Coronary artery (tissue), 2 donors: ENCODE measurements around the gene SLC22A23.
"Not testable (repeated sequence)": the region's sequence is repeated elsewhere in the genome, so short reads cannot be mapped to it uniquely, and the experiment has no call there.

ENCODE experiments used
- DNase-seq: peaks from one replicate; pipeline ENCODE4 v3.0.0-alpha.2; 2017; ENCODE audit warnings: low spot score
- H3K27ac ChIP-seq, 2 donors: fragments of 200-600 bp; sonication (generic); one replicate each; pipeline ENCODE4 v1.5.1; 2016 to 2019
- H3K4me3 ChIP-seq: fragments of 200-600 bp; sonication (generic); 2 replicates; pipeline ENCODE4 v1.5.1; 2016; ENCODE audit warnings: mild to moderate bottlenecking, moderate library complexity
- TF ChIP-seq, protein P1 (sequence below): fragments of 200-600 bp; sonication (generic); IDR thresholded peaks from one replicate; pipeline ENCODE4 v1.5.1; 2019; ENCODE audit warnings: antibody characterized with exemption

The SLC22A23 gene

DNA sequence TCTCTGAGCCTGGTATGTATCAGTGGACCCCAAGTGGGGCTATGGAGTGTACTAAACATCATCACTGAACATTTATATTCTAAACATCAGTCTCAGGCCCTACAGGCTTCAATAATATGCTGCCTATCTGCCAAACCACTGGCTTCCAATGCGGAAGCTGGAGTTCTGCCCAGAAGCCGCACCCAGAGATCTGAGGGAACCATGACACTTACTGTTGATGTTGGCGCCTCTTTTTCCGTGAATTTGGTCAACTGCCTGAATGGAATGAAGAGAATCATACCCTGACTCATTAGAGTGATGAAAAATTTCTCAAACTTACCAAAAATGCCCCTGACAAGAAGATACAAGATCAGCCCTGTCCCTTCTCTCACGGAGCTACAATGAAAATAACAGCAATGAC is 66.2 kb downstream of the SLC22A23 start:
- no peak overlapping the region for H3K4me3 ChIP-seq
- DNase-seq: no peak
- TF ChIP-seq, protein P1, sequence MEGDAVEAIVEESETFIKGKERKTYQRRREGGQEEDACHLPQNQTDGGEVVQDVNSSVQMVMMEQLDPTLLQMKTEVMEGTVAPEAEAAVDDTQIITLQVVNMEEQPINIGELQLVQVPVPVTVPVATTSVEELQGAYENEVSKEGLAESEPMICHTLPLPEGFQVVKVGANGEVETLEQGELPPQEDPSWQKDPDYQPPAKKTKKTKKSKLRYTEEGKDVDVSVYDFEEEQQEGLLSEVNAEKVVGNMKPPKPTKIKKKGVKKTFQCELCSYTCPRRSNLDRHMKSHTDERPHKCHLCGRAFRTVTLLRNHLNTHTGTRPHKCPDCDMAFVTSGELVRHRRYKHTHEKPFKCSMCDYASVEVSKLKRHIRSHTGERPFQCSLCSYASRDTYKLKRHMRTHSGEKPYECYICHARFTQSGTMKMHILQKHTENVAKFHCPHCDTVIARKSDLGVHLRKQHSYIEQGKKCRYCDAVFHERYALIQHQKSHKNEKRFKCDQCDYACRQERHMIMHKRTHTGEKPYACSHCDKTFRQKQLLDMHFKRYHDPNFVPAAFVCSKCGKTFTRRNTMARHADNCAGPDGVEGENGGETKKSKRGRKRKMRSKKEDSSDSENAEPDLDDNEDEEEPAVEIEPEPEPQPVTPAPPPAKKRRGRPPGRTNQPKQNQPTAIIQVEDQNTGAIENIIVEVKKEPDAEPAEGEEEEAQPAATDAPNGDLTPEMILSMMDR: no peak
- peak overlapping the region in 1 of 2 donors; percentile 74 for H3K27ac ChIP-seq

DNA sequence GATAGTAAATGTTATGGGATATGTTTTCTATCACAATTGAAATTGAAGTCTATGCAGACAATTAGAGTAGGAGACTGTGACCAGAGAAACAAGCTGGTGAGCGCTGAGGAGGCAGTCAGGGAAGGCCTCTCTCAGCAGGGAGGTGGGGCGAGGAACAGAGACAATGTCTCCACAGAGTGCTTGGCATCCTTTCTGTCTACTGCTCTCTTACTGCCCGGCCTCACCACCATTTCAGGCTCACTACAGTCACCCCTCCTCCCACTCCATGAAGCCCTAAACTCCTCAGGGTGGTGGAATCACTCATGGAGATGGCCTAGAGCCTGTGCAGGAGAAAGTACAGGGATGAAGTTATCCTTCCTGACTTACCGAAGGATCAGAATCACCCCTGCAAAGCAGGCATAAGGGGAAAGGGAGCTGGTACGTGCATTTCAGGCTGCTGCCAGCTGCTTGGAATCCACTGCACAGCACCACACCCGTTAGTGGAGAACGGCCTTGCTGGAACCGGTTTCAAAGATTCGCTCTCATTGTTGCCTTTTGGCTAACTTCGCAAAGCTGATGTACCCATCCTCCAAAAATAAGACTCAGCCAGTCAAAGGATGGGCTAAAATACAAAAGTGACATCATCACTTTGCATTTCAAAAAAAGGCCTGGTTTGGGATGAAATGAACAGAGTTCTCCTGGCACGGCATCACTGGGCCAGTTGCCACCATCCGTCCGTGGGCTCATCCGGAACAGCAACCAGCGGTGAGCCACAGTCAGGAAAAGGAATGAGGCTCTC is 67.3 kb downstream of the SLC22A23 start:
- DNase-seq: no peak
- Histone ChIP-seq H3K4me3 (no peak overlapping the region), H3K27ac (peak overlapping the region in 1 of 2 donors; percentile 74)
- TF ChIP-seq, protein P1: no peak

DNA sequence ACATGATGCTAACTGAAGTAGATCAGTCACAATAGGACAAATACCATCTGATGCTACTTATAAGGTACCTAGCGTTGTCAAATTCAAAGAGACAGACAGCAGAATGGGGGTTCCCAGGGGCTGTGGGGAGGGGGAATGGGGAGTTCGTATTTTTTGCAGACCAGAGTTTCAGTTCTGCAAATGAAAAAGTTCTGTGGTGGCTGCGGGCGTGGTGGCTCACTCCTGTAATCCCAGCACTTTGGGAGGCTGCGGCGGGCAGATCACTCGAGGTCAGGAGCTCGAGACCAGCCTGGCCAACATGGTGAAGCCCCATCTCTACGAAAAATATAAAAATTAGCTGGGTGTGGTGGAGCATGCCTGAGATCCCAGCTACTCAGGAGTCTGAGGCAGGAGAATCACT is 68.1 kb downstream of the SLC22A23 start:
- no peak for DNase-seq
- TF ChIP-seq, protein P1: no peak
- H3K27ac ChIP-seq: no peak overlapping the region

DNA sequence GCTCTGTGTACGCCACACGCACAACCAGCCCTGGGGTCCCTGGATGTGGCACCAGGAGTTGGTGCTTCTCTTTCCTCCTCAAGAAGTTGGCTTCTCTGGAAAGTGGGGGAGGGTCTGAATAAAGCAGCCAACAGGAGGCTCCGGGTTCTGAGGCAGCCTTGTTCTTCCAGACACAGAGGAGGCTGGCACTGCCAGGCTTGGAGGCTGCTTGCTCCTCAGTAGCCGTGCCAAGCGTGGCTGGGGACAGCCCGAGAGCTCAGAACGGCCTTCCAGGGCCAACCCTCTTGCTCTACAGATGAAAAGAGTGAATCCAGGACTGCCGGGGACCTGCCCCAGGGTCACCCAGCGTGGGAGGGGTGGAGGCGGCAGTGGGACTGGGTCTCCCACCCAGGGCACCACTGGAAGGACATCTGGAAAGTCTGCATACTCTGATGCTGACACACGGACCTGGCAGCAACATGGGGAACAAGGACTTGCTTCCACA is 70.4 kb downstream of the SLC22A23 start:
- Histone ChIP-seq H3K4me3 (no peak overlapping the region), H3K27ac (peak overlapping the region in 1 of 2 donors; percentile 57)
- TF ChIP-seq, protein P1: no peak
- DNase-seq: no peak

More for the DNA sequence above, 68.1 kb downstream of the SLC22A23 start:
- no peak overlapping the region for H3K4me3 ChIP-seq

DNA sequence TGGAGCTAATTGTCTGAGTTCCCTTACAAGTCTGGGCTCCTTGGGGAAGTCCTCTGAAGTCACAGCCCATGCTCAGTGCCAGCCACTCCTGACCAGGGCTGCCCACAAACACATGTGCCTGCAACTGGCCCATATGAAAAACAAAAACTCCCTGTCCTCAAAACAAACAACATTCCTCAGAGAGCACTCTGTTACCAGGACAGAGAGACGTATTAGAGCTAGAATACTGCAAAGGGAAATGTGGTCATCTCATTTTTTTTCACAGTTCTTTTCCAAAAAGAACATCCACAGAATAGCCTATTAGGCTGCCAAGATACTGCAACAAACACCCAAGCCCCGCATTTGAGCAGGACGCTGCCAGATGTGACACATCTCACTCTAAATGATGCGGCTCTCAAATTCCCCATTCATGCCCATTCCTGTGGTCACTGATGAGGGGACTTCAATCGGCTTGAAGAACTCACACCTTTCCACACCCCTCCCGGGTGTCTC is 71.1 kb downstream of the SLC22A23 start:
- TF ChIP-seq, protein P1: no peak
- Histone ChIP-seq H3K4me3 (no peak overlapping the region), H3K27ac (peak overlapping the region in 1 of 2 donors; percentile 57)
- no peak for DNase-seq

DNA sequence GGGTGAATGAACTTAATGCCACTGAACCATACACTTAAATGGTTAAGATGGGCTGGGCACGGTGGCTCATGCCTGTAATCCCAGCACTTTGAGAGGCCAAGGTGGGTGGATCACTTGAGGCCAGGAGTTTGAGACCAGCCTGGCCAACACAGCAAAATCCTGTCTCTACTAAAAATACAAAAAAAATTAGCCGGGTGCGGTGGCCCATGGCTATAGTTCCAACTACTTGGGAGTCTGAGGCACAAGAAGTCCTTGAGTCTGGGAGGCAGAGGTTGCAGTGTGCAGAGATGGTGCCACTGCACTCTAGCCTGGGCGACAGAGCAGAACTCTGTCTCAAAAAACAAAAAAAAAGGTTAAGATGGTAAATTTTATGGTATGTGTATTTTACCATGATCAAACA is 71.7 kb downstream of the SLC22A23 start:
- H3K4me3 ChIP-seq, DNase-seq: not testable (repeated sequence)
- peak overlapping the region in 1 of 2 donors; percentile 42 for H3K27ac ChIP-seq

DNA sequence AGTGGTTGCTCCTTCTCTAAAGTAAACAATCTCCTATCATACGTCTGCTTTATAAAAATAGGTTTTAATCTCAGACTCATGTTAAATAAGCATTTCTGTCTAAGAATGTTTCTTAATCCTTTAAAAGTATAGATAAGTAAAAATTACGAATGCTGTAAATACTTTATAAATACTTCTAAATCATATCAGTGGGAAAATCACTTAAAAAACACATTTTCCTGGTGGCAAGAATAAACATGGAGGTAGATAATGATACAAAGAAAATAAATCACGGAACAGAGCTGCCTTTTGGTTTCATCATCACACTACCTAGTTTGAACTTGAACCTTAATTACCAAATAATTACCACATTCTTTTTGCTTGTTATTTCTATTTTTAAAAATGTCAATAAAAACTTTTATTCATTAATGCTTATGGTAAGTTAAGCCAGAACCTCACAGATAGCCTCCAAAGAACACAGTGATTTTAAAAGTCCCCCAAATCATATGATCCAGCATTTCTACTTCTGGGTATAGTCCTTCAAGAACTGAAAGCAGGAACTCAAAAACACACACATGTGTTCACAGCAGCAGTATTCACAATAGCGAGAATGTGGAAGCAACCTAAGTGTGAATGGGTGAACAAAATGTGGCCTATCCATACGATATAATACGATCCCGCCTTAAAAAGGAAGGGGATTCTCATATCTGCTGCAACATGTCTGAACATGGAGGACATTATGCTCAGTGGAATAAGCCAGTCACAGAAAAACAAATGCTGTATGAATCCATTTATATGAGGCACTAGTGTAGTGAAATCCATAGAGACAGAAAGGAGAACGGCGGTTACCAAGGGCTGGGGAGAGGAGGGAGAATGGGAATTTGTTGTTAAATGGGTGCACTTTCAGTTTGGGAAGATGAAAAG is 72.4 kb downstream of the SLC22A23 start:
- Histone ChIP-seq H3K4me3 (no peak overlapping the region), H3K27ac (peak overlapping the region in 1 of 2 donors; percentile 42)
- DNase-seq: no peak
- TF ChIP-seq, protein P1: no peak
